ENCODE measurements around the gene PRR30. TPM values are rescaled to one million over a fixed set of nuclear protein-coding genes. Genes with fewer than 3 reads are reported as not detected.
A peak's percentile ranks its signal among the peaks of the same experiment; 100 is the strongest.
"Not testable (repeated sequence)": the region's sequence is repeated elsewhere in the genome, so short reads cannot be mapped to it uniquely, and the experiment has no call there.

Gene PRR30
- total RNA-seq (2014; rRNA removed; shearing (Covaris generic); ENCODE audit: low replicate concordance): not detected in 2 replicates

DNA sequence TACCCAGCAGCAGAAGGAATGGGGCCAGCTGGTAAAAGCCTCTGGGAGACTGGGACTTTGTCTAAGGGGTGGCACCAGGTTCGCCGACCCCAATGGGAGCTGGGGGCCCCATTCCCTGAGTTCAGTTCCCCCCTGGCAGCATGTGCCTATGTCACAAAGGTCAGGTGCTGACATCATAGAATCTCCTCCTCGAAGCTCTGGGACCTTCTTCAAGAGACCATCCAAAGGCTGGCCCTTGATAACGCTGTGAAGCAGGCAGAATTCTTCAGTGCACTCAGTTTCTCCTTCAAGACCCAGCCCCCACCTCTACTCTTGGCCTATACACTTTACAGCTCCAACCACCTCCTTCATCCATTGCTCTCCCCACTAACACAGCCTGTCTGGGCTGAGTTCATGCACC lies at the start of gene PRR30:
Gene PRR30, minus strand, starts transcription at position 101 of the 400 bp plus-strand sequence. CDS start 1,081 bp downstream, outside the sequence.
- no peak for DNase-seq (ENCODE audit: low read depth)
- in situ Hi-C loops (cut with HindIII; ENCODE audit: low pct_unique_long_range_greater_than_20kb, low sequenced_read_pairs): no loop called here

DNA sequence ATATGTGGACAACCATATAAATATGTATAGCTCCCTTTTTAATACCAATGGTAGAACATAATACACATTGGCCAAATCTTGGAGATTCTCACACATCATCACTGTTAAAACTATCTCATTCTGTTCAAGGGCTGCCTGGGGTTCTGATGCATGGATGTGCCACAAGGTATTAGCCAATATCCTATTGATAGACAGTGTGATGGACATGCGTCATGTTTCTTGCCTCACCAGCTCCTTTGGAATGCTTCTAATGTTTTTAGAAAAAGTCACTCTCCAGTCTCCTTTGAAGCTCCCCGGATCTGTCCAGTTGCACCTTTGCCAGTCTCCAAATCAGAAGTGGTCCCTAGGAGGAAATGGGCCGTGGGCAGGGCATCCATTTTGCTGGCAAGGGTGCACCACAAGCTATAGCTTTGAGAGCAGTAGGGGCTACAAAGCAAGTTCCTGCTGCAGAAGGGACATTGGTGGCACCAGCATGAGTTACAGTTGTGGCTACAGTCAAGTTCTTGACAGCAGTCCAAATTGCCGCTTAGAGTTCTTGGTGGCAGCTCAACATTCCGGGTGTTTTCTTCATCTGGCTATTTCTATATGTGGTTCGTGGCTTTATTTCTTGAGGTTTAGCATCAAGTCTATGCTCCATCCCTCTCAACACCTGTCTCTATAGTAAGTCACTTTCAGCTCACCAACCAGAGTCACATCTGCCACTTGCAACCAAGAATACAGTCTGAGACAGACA lies 47.6 kb upstream of the PRR30 start:
- DNase-seq (ENCODE audit: low read depth): no peak
- in situ Hi-C loops (cut with HindIII; ENCODE audit: low pct_unique_long_range_greater_than_20kb, low sequenced_read_pairs): no loop called here

- no peak for DNase-seq (ENCODE audit: low read depth)
- in situ Hi-C loops (cut with HindIII; ENCODE audit: low pct_unique_long_range_greater_than_20kb, low sequenced_read_pairs): no loop called here
Measured at GRCh38 chr2:27185331-27186026, 46.3 kb upstream of the PRR30 start.

DNA sequence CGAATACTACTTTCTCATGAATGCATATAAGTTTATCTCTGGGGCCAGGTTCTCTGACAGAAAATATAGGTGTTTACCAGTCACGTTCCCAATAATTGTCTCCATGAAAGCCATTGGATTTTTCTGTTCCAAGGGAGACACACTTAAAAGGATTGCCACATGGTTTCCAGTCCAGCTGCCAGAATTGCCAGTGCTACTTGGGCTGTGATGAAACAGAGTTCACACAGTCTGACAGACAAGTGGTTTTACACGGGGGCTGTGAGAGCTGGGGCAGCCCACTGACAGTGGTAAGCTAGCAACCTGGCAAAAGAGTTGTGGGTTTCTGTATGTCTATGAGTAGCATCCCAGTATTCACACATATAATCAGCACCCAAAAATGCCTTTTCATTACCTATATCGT lies 44.9 kb upstream of the PRR30 start:
- in situ Hi-C loops (cut with HindIII; ENCODE audit: low pct_unique_long_range_greater_than_20kb, low sequenced_read_pairs): no loop called here
- DNase-seq (ENCODE audit: low read depth): no peak

DNA sequence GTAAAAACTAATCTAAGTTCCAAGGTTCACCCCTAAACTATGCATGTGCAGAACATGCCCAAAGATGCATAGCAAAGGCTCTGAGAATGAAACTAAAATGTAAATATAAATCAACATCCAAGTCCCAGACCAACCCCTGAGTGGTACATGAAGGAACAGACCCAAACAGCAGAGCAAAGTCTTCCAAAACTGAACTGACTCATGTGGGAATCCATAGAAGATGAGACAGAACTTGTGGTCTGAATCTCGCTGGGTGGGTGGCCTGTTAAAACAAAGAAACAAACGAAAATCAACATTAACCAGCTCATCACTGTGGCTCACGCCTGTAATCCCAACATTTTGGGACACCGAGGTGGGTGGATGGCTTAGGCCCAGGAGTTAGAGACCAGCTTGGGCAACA lies 43.1 kb upstream of the PRR30 start:
- in situ Hi-C loops (cut with HindIII; ENCODE audit: low pct_unique_long_range_greater_than_20kb, low sequenced_read_pairs): no loop called here
- no peak for DNase-seq (ENCODE audit: low read depth)

DNA sequence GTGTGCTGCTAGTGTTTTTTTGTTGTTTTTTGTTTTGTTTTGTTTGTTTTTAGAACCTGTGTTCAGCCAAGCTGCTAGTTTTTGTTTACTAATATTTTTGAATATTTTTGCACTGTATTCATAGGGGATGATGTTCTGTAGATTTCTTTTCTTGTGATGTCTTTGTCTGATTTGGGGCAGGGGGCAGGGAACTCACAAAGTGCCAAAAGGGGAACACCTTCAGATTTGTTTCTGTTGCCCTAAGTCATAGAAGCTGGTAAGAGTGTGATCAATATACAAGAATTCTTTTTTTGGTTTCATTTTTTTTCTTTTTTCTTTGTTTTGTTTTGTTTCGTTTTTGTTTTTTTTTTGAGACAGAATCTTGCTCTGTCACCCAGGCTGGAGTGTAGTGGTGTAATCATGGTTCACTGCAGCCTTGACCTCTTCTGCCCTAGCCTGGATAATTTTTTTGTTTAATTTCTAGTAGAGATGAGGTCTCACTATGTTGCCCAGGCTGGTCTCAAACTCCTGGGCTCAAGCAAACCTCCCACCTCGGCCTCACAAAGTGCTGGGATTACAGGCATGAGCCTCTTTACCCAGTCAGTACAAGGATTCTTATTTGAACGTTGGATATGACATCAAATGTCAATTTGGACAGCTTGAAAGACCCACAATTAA lies 40.3 kb upstream of the PRR30 start:
- DNase-seq (ENCODE audit: low read depth): no peak
- in situ Hi-C loops (cut with HindIII; ENCODE audit: low pct_unique_long_range_greater_than_20kb, low sequenced_read_pairs): no loop called here

DNA sequence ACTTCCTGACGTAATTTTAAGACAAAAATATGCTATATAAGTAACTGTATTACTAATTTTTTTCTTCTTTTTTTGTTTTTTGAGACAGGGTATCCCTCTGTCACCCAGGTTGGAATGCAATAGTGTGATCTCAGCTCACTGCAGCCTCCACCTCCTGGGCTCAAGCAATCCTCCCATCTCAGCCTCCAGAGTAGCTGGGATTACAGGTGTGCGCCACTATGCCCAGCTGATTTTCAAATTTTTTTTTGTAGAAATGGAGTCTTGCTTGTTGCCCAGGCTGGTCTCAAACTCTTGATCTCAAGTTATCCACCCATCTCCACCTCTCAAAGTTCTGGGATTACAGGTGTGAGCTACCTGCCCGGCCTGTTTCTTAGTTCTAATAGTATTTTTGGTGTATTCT lies 39.3 kb upstream of the PRR30 start:
- no peak for DNase-seq (ENCODE audit: low read depth)
- in situ Hi-C loops (cut with HindIII; ENCODE audit: low pct_unique_long_range_greater_than_20kb, low sequenced_read_pairs): no loop called here

GRCh38 chr2:27177441-27178351 lies 38.5 kb upstream of the PRR30 start:
- in situ Hi-C loops (cut with HindIII; ENCODE audit: low pct_unique_long_range_greater_than_20kb, low sequenced_read_pairs): no loop called here
- no peak for DNase-seq (ENCODE audit: low read depth)

GRCh38 chr2:27175781-27176180 lies 36.6 kb upstream of the PRR30 start:
- DNase-seq (ENCODE audit: low read depth); in situ Hi-C loops (cut with HindIII; ENCODE audit: low pct_unique_long_range_greater_than_20kb, low sequenced_read_pairs): not testable (repeated sequence)

- DNase-seq (ENCODE audit: low read depth): no peak
- in situ Hi-C loops (cut with HindIII; ENCODE audit: low pct_unique_long_range_greater_than_20kb, low sequenced_read_pairs): no loop called here
Measured at GRCh38 chr2:27175330-27175729, 36.1 kb upstream of the PRR30 start.

GRCh38 chr2:27174638-27175037 lies 35.4 kb upstream of the PRR30 start:
- no peak for DNase-seq (ENCODE audit: low read depth)
- in situ Hi-C loops (cut with HindIII; ENCODE audit: low pct_unique_long_range_greater_than_20kb, low sequenced_read_pairs): no loop called here

DNA sequence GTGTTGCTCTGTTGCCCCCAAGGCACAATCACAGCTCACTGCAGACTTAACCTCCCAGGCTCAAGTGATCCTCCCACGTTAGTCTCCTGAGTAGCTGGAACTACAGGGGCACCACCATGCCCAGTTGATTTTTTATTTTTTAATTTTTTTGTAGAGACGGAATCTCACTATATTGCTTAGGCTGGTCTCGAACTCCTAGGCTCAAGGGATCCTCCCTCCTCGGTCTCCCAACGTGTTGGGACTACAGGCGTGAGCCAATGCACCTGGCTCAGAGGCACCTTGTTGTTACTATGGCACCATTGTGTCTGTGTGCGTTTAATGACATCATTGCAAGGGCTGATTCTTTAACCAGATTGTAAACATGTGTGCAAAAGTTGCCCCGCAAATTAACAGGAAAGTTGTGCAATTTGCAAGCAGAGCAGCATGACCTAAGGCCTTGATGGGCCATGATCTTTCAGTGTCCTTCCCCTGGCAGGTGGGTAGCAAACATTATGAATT lies 32.2 kb upstream of the PRR30 start:
- no peak for DNase-seq (ENCODE audit: low read depth)
- in situ Hi-C loops (cut with HindIII; ENCODE audit: low pct_unique_long_range_greater_than_20kb, low sequenced_read_pairs): no loop called here

DNA sequence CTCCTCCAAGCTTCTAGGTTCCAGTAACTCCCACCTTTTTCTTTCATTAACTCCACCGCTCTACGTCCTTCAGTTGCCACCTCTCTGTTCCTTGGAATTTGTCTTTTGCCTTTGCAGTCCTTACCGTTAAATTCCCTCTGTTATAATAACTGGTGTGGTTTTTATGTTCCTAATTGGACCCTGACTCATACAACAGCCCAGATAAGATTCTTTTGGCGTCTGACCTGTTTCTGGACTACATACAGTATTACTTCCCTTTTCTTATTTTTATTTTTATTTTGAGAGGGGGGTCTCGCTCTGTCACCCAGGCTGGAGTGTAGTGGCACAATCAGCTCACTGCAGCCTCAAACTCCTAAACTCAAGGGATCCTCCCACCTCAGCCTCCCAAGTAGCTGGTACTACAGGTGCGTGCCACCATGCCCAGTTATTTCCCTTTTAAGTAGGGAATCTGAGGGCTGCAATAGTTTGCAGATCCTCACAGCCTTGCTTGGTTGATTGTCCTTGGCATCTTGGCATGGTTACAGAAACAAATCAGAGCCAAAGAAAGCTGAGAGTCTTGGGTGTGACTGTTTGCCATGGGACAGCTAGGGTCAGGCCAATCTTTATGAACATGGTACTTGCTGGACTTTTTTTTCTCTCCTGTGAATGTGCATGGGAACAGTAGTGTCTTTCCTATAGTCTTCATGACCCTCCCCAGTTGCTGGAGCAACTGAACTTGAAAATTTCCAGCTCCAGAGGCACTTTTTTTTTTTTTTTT lies 31.5 kb upstream of the PRR30 start:
- DNase-seq (ENCODE audit: low read depth): peak; percentile 21
- in situ Hi-C loops (cut with HindIII; ENCODE audit: low pct_unique_long_range_greater_than_20kb, low sequenced_read_pairs): no loop called here

DNA sequence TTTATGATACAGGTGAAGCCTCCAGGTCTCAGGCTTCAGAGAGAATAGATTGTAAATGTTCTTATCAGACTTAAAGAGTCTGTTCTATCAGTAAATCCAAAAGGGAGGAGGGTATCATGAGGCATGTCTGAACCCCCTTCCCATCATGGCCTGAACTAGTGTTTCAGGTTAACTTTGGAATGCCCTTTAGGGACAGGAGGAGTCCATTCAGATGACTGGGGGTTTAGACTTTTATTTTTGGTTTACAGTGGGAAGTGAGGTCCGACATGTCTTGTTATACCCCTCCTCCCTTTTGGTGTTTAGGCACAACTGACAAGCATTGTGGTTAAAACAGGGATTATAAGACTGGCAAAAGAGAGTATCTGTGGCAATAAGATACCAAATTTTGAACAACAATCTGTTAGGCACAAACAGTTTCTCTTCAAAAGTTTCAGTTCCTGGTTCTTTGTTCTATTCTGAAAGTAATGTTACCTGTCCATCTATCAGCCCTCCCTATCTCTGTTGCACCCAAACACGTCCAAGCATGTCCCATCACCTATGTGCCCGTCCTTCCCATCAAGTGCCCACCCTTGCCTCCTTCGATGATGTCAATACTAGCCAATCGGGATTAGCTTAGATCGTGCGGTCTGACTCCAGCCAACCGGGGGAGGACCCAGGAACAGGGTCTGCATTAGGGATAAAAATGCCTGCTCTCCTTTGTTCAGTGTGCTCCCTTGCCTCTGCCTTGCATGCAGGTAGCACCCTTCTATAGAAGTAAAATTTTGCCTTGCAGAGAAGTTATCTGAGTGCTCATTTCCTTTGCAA lies 26.0 kb upstream of the PRR30 start:
- in situ Hi-C loops (cut with HindIII; ENCODE audit: low pct_unique_long_range_greater_than_20kb, low sequenced_read_pairs): no loop called here

DNA sequence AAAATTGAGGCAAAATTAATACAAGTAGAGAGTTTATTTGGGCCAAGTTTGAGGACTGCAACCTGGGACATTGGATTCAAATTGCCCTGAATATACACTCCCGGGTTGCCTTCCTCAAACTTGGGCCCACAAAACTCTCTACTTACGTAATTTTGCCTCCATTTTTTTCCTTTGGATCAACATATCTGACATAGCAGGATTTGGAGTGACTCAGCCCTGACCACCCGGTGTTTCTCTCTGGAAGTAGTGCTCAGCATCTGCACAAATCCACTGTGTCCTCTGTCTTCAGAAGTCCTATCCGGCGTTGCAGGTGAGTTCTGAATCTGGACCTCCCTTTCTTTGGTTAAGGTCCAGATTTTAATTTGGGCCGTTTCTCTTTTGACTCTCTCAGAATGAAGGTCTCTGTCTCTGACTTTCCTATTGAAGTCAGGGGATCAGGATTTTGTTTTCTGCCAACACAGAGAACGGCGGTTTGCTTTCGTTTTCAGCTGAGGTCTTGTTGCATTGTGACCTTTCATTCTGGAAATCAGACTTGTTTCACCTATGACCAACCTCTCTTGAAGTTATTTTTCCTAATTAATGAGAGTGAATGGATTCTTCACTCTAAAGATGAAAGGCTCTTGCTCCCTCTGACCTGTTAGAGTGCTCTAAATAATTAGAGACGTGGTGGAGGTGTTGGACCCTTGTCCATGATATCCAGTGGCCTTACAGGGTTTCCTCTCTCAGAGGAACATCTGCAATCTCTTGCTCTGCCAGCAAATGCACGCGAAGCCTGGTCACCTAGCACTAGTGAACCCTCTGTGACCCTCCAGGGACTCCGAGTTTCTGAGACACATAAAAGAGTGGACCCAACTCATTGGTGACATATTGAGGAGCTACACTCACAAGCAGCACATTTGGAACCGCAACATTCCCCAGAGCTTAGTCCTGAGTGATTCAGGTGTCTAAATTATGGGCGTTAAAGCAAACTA lies 23.2 kb upstream of the PRR30 start:
- DNase-seq (ENCODE audit: low read depth): no peak
- in situ Hi-C loops (cut with HindIII; ENCODE audit: low pct_unique_long_range_greater_than_20kb, low sequenced_read_pairs): no loop called here

More for the DNA sequence above, 26.0 kb upstream of the PRR30 start:
- DNase-seq (ENCODE audit: low read depth): no peak

GRCh38 chr2:27160191-27160590 lies 21.0 kb upstream of the PRR30 start:
- in situ Hi-C loops (cut with HindIII; ENCODE audit: low pct_unique_long_range_greater_than_20kb, low sequenced_read_pairs): no loop called here
- no peak for DNase-seq (ENCODE audit: low read depth)

All from Caki2 (cell line).